GM12801 (cell line): Measurements from ENCODE around the gene NLGN1.

Source experiments
- CTCF ChIP-seq: IDR thresholded peaks from one replicate; pipeline ENCODE4 v1.5.1; 2011; ENCODE audit warnings: control low read depth; ENCODE audit not compliant: insufficient read length; ENCODE audit errors: extremely low read depth

NLGN1 gene

GRCh38 chr3:173869766-173870165 is 472.2 kb downstream of the NLGN1 start:
- TF ChIP-seq CTCF = no peak

GRCh38 chr3:173870976-173871375 is 473.4 kb downstream of the NLGN1 start:
- TF ChIP-seq CTCF = no peak

- TF ChIP-seq CTCF = no peak
Measured at GRCh38 chr3:173875790-173876189, 478.2 kb downstream of the NLGN1 start.

GRCh38 chr3:173876476-173876875 is 478.9 kb downstream of the NLGN1 start:
- TF ChIP-seq CTCF = no peak

GRCh38 chr3:173887888-173888287 is 490.3 kb downstream of the NLGN1 start:
- TF ChIP-seq CTCF = no peak

- TF ChIP-seq CTCF = no peak
Measured at GRCh38 chr3:173889596-173889995, 492.1 kb downstream of the NLGN1 start.

GRCh38 chr3:173890091-173890490 is 492.5 kb downstream of the NLGN1 start:
- TF ChIP-seq CTCF = no peak

- no peak for TF ChIP-seq CTCF
Measured at GRCh38 chr3:173891272-173892100, 493.9 kb downstream of the NLGN1 start.
